HG02759 (cell line): ENCODE results near the gene ARVCF.

Experiments
- ATAC-seq: cut with Tn5 transposase; IDR thresholded peaks from one replicate; pipeline ENCODE4 v1.9.1; 2021; ENCODE audit warnings: mild to moderate bottlenecking, moderate library complexity; ENCODE audit not compliant: unreplicated experiment

Gene ARVCF

DNA sequence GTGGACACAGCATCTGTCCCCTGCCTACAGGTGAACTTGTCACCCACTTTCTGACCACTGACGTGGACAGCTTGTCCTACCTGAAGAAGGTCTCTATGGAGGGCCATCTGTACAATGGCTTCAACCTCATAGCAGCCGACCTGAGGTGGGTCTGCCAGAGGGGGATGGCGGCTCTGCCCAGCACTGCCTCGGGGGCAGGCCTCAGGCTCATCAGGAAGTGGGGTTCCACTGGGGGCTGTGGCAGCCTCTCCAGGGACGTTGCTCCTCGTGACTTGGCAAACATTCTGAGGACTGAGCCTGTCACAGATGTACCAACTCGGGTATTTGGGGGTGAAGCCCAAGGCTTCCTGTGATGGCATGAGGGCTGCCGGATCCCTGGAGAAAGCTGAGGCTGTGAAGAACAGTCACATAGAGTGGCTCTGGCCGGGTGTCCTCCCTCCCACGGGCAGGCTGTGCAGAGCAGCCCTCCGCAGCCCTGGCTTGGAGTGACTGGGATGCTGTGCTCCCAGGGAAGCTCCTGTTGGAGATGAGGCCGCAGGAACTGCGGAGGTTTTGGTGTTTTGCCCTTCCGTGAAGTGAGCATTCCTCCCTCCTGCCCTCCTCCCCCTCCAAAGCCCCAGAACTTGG, 36.9 kb upstream of the ARVCF start:
- ATAC-seq: no peak

DNA sequence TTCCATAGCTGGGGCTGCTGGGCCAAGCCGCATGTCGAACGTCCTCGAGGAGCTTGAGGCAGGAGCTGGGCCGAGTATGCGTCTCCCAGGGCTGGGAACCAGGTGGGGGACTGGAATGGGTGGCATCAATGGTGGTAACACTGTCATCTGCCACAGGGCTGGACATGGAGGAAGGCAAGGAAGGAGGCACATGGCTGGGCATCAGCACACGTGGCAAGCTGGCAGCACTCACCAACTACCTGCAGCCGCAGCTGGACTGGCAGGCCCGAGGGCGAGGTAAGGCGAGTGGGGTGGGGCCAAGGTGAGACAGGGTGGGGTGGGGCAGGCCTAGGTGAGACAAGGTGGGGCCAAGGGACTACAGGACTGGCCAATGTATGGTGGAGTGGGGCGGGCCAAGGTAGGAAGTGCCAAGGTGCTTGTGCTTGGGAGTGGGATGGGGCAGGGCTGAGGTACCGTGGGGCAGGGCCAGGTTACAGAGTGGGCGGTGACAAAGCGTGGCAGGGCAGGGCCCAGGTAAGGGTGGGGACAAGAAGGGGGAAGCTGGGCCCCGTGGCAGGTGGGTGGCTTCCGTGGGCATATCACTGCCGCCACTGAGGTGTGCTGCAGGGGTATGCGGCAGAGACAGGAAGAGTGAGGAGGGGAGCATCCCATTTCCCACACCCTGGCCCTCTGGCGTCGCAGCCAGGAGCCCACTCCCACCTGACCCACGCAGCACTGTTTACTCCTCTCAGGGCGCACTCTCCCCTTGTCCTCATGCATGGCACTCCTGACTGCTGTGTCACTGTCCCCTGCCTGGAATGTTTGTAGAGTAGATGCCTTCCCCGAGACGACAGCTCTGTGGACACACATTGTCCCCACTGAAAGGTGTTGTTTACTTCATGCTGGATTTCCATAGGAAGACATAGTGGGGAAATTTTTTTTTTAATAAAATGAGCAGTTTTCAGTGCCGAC, 36.0 kb upstream of the ARVCF start:
- no peak for ATAC-seq

DNA sequence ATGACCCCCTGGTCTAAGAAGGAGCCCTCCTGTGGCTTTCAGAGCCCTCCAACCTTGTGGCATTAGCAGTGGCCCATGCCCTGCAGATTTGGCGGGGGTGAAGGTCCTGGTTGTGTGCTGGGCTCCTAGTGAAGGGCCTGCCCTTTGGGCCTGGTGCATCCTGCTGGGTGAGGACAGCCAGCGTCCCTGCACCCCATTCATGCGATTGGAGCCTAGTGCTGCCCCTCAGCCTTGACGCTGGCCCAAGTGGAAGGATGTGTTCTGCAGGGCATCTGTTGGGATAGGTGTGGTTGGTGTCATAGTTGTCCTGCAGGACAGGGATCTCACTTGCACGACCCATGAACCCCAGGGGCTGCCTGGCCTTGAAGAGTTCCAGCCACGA, 35.3 kb upstream of the ARVCF start:
- no peak for ATAC-seq

DNA sequence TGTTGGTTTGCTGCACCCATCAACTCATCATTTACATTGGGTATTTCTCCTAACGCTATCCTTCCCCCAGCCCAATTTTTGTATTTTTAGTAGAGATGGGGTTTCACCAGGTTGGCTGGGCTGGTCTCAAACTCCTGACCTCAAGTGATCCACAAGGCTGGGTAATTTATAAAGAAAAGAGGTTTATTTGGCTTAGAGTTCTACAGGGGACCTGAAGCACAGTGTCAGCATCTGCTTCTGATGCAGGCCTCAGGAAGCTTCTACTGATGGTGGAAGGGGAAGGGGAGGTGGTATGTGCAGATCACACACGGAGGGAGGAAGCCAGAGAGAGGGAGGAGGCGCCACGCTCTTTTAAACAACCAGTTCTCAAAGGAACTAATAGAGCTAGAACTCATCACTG, 30.1 kb upstream of the ARVCF start:
- no peak for ATAC-seq

DNA sequence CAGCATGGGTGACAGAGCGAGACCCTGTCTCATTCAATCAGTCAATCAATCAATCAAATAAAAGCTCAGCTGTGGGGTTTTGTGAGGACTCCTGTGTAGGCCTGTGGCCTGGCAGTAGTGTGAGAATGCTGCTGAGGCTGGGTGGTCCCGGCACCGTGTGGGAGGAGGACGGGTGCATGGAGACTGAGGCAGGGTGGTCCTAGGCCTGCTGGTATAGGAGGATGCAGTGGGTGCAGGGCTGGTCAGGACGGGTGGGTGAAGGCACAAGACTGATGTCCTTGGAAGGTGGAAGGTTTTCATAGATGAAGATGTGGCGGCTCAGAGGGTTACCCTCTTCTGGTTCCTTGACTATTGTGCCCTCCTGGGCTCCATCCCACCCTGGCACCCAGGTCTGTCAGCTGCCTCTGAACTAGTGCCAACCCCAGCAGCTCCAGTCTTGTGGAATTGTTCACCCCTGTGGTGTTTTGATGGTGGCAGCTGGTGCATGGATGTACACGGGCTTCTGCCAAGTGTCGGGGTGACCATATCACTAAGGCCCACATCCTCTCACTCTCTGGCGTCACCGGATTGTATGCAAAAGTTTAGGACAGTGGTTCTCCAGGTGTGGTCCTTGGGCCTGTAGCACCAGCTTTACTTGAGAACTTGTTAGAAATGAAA, 28.0 kb upstream of the ARVCF start:
- no peak for ATAC-seq

DNA sequence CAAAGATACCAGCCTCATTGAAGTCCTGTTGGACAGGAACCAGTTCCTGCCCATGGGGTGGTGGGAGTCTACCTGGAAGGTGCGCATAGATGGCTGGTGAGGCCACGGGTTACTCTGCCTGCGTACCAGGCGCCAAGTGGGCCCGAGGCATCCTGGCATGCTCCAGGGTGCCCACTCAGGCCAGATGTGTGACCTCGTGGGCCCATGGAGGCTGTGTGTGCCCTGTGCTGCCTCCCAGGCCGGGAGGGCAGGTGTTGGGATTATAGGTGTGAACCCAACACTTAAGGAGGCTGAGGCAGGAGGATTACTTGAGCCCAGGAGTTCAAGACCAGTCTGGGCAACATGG, 27.3 kb upstream of the ARVCF start:
- no peak for ATAC-seq

DNA sequence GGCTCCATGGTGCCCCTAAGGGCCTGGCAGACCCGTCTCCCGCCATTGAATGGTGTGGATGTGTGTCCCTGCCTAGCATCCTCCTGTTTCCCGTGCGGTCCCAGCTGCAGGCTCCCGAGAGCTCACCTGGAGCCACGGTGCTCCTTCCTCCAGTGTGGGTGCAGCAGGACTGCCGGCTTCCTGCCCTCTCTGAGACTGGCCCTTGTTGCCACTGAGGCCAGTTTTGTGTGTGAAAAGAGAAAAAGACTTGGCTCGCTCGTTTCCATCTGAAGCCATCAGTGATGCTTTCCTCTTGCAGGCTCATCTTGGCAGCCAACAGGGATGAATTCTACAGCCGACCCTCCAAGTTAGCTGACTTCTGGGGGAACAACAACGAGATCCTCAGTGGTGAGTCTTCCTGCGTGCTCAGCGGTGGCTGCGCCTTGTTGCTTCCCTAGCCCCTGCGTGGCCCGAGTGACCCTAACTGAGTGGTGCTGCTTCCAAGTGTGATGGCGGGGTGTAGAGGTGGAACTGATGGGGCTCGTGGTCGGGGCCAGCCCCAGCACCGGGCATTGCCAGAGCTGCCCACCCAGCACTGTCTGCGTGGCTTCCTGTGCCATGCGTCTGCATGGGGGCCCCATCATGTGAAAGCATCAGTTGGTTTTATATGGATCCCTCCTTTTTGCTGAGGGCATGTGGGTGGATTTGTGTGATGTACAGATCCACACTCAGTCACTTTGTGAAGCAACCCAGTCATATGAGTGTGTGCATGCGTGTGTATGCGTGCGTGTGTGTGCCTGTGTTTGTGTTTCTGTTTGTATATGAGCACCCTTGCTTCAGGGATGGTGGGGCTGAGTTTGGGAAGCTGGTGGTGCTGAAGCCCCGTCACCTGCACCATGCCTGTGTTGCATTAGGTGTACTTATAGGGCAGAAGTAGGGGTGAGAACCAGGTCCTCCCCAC, 26.7 kb upstream of the ARVCF start:
- no peak for ATAC-seq

DNA sequence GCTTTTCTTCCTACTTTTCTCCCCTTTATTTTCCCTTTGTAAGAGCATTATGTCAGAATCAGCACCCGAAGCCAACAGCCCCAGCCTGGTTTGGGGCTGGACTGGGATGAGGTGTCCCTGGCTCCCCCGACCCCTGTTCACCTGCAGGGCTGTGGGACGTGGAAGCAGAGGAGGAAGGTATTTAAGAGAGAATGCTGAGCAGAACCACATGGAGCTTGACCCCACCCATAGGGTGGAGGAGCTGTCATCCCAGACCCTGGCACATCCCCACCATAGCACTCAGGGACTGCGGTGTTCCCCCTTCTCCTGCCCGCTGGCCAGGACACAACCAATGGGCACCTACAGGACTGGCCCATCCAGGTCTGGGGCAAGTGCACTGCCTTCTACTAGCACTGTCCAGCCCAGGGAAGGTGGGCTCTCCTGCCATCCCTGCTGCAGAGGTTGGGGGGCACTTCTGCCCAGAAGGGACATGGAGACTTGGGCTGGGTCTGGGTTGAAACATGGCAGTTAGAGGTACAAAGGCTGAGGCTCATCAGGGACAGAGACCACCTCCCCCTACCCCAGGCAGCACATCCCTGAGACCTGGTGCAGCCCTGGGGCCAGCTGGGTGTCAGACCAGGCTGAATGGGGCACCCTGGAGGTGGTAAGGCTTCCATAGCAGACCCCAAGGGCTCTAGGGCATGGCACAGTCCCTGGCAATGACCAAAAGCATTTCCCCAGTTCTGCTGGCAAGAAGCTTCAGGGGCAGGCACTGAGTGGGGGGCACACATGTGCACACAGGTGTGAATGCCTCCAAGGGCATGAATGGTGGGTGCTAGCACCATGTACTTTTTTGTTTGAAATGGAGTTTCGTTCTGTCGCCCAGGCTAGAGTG, 23.9 kb upstream of the ARVCF start:
- ATAC-seq: no peak

DNA sequence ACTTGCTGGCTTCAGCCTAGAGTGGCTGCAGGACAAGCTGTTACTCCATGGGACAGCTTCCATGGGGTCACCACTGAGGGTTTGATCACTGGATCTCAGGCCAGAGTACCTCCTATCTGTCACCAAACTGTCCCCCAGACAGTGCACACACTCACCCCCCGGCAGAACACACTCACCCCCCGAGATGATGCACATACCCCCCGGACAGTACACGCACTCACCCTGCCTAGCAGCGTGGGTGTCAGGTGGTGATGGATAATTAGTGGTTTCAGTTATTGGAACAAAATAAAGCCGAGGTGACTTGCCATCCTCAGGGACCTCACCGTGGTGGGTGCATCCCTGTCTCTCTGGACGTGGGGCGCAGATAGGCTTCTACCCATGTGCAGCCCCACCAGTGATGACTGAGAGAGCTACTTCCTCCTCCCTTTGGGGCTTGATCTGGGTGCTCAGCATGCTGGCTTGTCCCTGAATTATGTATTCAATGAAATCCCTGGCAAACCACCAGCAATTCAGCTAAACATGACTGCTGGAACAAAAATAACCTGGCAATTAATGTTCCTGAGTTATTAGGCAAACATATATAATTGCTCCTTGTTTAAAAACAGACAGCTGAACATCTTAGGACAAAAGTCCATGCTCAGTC, 23.2 kb upstream of the ARVCF start:
- ATAC-seq: no peak

DNA sequence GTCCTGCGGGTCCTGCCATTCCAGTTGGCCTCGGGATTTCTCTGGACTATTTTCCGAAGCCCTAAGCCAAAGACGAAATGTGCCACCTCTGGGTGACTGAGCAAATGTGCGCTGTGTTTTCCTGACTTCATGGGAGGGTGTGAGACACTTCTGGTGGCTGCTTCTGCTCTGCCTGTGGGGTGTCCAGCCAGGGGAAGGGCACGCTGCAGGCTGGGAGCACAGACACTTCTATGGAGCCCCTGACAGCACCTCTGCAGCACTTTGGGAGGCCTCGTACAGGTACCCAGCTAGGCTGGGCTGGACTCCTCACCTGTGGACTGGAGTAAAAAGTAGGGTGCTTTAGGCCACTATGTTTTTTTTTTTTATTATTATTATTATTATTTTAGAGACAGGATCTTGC, 22.0 kb upstream of the ARVCF start:
- ATAC-seq: no peak

DNA sequence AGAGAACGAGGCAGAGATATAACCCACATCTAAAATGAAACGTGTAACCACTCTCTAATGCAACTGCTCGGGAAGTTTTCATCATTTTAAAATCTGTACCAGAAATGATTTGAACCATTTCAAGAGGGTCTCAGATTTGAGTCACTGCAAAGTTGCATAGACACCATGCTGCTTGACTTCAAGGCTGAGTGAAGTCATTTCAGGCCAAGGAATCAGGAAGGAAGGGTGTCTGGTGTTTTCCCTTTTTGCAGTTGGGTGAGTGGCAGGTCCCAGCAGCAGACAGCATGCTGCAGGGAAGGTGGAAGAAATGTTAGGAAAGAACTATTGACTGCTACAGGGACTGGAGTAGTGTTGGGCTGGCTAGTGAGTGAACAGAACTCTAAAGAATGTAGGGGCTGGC, 20.8 kb upstream of the ARVCF start:
- ATAC-seq: no peak

DNA sequence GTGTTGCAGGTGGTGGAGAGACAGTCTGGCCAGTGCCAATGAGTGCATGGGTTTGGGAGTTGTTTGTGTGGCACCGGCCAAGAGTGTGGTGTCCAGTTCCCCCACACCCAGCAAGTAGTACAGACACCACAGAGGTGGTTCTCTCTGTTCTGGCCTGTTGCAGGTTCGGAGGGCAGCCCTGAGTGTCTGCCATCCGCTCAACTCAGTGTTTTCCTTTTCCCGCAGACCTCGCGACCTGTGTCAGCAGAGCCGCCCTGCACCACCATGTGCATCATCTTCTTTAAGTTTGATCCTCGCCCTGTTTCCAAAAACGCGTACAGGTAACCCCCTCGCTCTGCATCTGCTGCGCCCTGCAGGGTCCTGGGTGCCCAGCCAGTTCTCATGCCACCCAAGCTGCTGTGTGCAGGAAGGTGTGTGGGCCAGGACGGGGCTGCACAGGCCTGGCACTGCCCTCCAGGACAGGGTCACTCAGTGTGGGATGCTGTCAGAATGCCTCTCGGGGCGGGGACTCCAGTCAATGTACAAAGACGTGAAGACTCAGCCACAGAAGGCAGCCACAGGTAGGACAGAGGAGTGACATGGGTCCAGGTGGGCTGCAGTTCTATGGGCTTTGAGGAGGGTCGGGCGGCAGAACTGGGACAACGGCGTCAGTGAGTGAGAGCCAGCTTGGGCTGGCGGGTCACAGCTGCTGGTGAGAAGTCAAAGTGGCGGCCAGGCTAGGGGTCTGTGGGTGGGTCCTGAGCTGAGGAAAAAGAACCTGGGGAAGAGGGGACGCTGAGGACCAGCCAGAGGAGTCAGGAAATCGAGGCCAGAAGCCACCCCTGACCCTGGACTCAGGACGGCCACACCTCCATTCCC, 20.1 kb upstream of the ARVCF start:
- no peak for ATAC-seq

DNA sequence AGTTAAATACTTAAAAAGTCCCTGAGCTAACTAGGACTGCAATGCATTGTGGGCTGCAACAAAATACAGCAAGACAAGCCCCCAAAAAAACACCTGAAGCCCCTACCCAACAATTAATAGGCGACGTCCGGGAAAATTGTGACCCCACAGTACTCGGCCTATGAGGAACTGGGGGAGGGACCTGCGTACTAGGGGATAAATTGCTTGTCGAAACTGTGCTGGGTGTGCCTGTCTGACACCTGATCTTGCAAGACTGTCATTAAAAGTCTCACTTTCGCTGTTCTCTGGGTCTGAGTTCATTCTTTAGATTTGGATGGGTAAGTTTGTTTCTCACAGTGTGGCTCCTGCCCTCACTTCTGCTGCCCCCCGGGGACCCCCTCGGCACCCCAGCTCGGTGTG, 19.5 kb upstream of the ARVCF start:
- no peak for ATAC-seq

DNA sequence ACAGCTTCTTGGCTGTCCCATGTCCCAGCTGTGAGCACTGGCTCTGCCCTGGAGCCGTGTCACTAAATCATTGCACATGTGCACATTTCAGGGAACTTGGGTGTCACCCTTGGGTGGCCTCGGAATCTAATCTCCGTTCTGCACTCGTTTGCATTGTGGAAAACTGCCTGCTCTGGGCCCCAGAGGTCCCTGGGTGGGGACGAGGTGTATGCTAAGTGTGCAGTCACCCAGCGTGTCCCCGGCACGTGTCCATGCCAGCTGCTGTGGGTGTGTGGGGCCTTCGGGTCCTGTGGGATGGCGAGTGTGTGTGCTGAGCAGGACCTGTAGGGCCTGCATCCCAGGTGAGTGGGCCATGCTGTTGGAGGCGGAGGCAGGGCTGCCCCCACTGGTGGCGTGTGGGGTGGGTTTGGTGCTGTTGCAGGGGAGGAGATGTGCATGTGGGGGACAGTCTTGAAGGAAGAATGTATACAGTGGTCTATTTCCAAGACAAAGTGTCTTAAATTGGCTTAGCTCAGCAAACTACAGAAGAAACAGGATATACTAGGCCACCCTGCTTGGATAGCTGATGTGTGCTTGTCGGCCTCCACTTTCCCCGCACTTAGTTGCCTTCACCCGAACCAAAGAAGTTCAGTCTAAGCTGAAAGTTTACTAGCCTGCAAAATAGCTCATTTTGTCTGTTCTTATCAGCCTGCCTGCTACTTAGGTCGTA, 18.9 kb upstream of the ARVCF start:
- ATAC-seq: no peak

DNA sequence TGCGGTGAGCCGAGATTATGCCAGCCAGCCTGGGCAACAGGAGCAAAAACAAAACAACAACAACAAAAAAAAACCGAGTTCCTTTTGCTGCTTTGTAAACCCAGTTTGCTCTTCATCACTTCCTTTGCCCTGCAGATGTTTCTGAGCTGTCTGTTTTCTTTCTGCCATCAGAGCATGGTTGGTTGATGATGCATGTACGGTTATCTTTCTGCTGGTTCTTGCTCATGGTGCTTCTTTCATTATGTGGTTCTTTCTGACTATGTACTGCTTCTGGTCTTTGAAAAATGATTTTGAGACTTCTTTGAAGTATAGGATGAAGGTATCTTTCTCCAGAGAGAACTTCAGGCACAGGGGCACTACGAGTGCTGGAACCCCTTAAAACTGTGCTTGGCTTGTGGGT, 17.5 kb upstream of the ARVCF start:
- ATAC-seq: no peak

DNA sequence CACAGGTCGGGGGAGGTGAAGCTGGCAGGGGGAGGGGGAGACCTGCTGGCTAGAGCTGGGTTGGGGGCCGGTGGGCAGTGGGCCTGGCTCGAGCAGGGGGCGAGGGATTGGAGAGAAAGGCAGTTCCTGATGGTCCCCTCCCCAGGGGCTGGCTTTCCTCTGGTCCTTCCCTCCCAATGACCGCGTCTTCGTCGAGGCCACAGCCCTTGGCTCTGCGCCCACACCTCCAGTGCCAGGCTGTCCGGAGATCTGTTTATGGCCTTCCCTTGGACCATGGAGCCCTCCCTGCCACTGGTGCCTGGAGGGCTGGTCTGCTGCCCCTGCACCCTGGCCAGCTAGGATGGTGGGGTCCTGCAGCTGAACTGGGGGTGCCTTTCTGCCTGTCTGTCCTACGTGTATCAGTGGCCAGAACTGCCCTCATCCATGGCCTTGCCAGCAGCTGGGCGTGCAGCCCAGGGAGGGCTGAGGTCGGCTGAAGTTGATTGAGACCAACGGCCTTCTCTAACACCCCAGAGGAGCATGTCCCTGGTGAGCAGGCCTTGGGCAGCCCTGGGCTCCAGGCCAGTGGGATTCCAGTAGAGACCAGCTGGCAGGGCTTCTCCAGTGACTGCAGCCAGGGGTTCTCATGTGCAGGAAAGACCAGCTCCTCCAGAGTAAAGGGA, 16.6 kb upstream of the ARVCF start:
- ATAC-seq: no peak

DNA sequence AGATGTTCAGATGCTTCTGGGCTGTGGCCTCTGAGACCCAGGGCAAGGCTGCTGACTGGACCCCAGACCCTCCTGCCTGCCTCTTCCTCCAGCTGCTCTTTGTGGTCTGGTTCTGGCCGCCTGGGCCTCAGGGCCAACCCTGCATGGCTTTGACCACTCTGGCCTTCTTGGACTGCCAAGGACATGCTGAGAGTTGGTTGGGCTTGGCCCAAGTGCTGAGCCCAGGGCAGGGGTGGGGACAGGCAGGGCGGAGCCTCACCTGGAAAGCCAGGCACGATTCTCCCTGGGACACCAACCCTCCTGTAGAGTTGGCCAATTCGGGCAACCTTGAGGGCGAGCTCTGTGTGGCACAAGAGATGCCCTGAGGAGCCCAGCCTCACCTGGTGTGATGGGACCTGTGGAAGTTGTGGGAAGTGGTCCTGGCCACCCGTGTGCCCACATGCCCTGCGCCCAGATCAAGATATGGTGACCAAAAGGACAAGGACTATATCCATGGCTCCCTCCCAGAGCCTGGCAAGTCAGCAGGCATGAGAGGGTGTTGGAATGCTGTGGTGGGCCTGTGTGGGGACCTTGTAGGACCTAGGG, 15.9 kb upstream of the ARVCF start:
- no peak for ATAC-seq
